Measurements from ENCODE around the gene NPLOC4. TPM values are rescaled to one million over a fixed set of nuclear protein-coding genes. Genes with fewer than 3 reads are reported as not detected.

Gene NPLOC4
- total and polyA plus RNA-seq, 2 of the 8 experiments (the other 6 are each of a cell fraction or from before 2014, with no cell fraction given): 70.7 to 92.7 TPM

Small RNAs within 50 kb of the gene (small RNA-seq; reads per million reads assigned to genes)
- not detected for gene RF00019 (ENCODE audit: insufficient read depth)

Other genes with a start within 250 kb of the NPLOC4 start
- 0.58 and 0.71 TPM in 2 replicates for gene BAHCC1, start 241.7 kb downstream of the NPLOC4 start, total RNA-seq (2021; fragmentation: NEBNext Ultra II Directional; extraction: Animal tissue kit (Norgen Biotek cat#: 25700))
- gene BAHCC1, start 241.7 kb downstream of the NPLOC4 start, polyA plus RNA-seq (2011; rRNA removed): 0.26 and 0.61 TPM in 2 replicates
- 3,535 and 3,691 TPM in 2 replicates for gene ACTG1, start 124.3 kb downstream of the NPLOC4 start, total RNA-seq (2021; fragmentation: NEBNext Ultra II Directional; extraction: Animal tissue kit (Norgen Biotek cat#: 25700))
- gene ACTG1, start 124.3 kb downstream of the NPLOC4 start, polyA plus RNA-seq (2011; rRNA removed): 5,010 and 7,420 TPM in 2 replicates
- 0.30 TPM in 1 of 2 replicates, not detected in the other for gene FSCN2, start 108.7 kb downstream of the NPLOC4 start, total RNA-seq (2021; fragmentation: NEBNext Ultra II Directional; extraction: Animal tissue kit (Norgen Biotek cat#: 25700))
- gene FSCN2, start 108.7 kb downstream of the NPLOC4 start, polyA plus RNA-seq (2011; rRNA removed): 0.18 and 0.44 TPM in 2 replicates
- 37.9 and 41.8 TPM in 2 replicates for gene FAAP100, start 84.8 kb downstream of the NPLOC4 start, total RNA-seq (2021; fragmentation: NEBNext Ultra II Directional; extraction: Animal tissue kit (Norgen Biotek cat#: 25700))
- gene FAAP100, start 84.8 kb downstream of the NPLOC4 start, polyA plus RNA-seq (2011; rRNA removed): 23.2 and 33.1 TPM in 2 replicates
- 0.96 and 0.99 TPM in 2 replicates for gene TSPAN10, start 84 bp upstream of the NPLOC4 start, total RNA-seq (2021; fragmentation: NEBNext Ultra II Directional; extraction: Animal tissue kit (Norgen Biotek cat#: 25700))
- 0.83 and 1.1 TPM in 2 replicates for gene TSPAN10, start 84 bp upstream of the NPLOC4 start, polyA plus RNA-seq (2011; rRNA removed)
- gene PDE6G, start 19.4 kb upstream of the NPLOC4 start, total RNA-seq (2021; fragmentation: NEBNext Ultra II Directional; extraction: Animal tissue kit (Norgen Biotek cat#: 25700)): 5.8 and 6.4 TPM in 2 replicates
- 12.9 and 15.1 TPM in 2 replicates for gene PDE6G, start 19.4 kb upstream of the NPLOC4 start, polyA plus RNA-seq (2011; rRNA removed)
- 35.9 and 41.5 TPM in 2 replicates for gene OXLD1, start 29.5 kb upstream of the NPLOC4 start, total RNA-seq (2021; fragmentation: NEBNext Ultra II Directional; extraction: Animal tissue kit (Norgen Biotek cat#: 25700))
- 61.9 and 97.9 TPM in 2 replicates for gene OXLD1, start 29.5 kb upstream of the NPLOC4 start, polyA plus RNA-seq (2011; rRNA removed)
- 38.6 and 39.8 TPM in 2 replicates for gene CCDC137, start 29.6 kb upstream of the NPLOC4 start, total RNA-seq (2021; fragmentation: NEBNext Ultra II Directional; extraction: Animal tissue kit (Norgen Biotek cat#: 25700))
- 17.6 and 23.3 TPM in 2 replicates for gene CCDC137, start 29.6 kb upstream of the NPLOC4 start, polyA plus RNA-seq (2011; rRNA removed)
- gene ARL16, start 46.7 kb upstream of the NPLOC4 start, total RNA-seq (2021; fragmentation: NEBNext Ultra II Directional; extraction: Animal tissue kit (Norgen Biotek cat#: 25700)): 37.0 and 41.8 TPM in 2 replicates
- 60.8 and 64.2 TPM in 2 replicates for gene ARL16, start 46.7 kb upstream of the NPLOC4 start, polyA plus RNA-seq (2011; rRNA removed)
- gene HGS, start 46.9 kb upstream of the NPLOC4 start, total RNA-seq (2021; fragmentation: NEBNext Ultra II Directional; extraction: Animal tissue kit (Norgen Biotek cat#: 25700)): 78.8 and 80.8 TPM in 2 replicates
- gene HGS, start 46.9 kb upstream of the NPLOC4 start, polyA plus RNA-seq (2011; rRNA removed): 99.7 and 144 TPM in 2 replicates
- gene MRPL12, start 66.3 kb upstream of the NPLOC4 start, total RNA-seq (2021; fragmentation: NEBNext Ultra II Directional; extraction: Animal tissue kit (Norgen Biotek cat#: 25700)): 120 and 131 TPM in 2 replicates
- 141 and 190 TPM in 2 replicates for gene MRPL12, start 66.3 kb upstream of the NPLOC4 start, polyA plus RNA-seq (2011; rRNA removed)
- gene SLC25A10, start 75.2 kb upstream of the NPLOC4 start, total RNA-seq (2021; fragmentation: NEBNext Ultra II Directional; extraction: Animal tissue kit (Norgen Biotek cat#: 25700)): 22.2 and 25.3 TPM in 2 replicates
- gene SLC25A10, start 75.2 kb upstream of the NPLOC4 start, polyA plus RNA-seq (2011; rRNA removed): 43.0 and 60.9 TPM in 2 replicates
- 0.56 and 0.61 TPM in 2 replicates for gene GCGR, start 167.0 kb upstream of the NPLOC4 start, total RNA-seq (2021; fragmentation: NEBNext Ultra II Directional; extraction: Animal tissue kit (Norgen Biotek cat#: 25700))
- 0.44 and 0.60 TPM in 2 replicates for gene GCGR, start 167.0 kb upstream of the NPLOC4 start, polyA plus RNA-seq (2011; rRNA removed)
- 103 and 115 TPM in 2 replicates for gene MCRIP1, start 196.2 kb upstream of the NPLOC4 start, total RNA-seq (2021; fragmentation: NEBNext Ultra II Directional; extraction: Animal tissue kit (Norgen Biotek cat#: 25700))
- 151 and 250 TPM in 2 replicates for gene MCRIP1, start 196.2 kb upstream of the NPLOC4 start, polyA plus RNA-seq (2011; rRNA removed)
- gene PPP1R27, start 197.9 kb upstream of the NPLOC4 start, total RNA-seq (2021; fragmentation: NEBNext Ultra II Directional; extraction: Animal tissue kit (Norgen Biotek cat#: 25700)): not detected in 2 replicates
- 0.27 and 0.30 TPM in 2 replicates for gene PPP1R27, start 197.9 kb upstream of the NPLOC4 start, polyA plus RNA-seq (2011; rRNA removed)
- 374 and 379 TPM in 2 replicates for gene P4HB, start 223.4 kb upstream of the NPLOC4 start, total RNA-seq (2021; fragmentation: NEBNext Ultra II Directional; extraction: Animal tissue kit (Norgen Biotek cat#: 25700))
- 41.4 and 66.6 TPM in 2 replicates for gene P4HB, start 223.4 kb upstream of the NPLOC4 start, polyA plus RNA-seq (2011; rRNA removed)
- 217 and 246 TPM in 2 replicates for gene ARHGDIA, start 234.2 kb upstream of the NPLOC4 start, total RNA-seq (2021; fragmentation: NEBNext Ultra II Directional; extraction: Animal tissue kit (Norgen Biotek cat#: 25700))
- gene ARHGDIA, start 234.2 kb upstream of the NPLOC4 start, polyA plus RNA-seq (2011; rRNA removed): 62.4 and 155 TPM in 2 replicates

Data from H1 (cell line).